HG02763 (cell line): ENCODE results near the gene CASTOR1.

Experiments used
- ATAC-seq: cut with Tn5 transposase; IDR thresholded peaks from one replicate; pipeline ENCODE4 v1.9.1; 2021; ENCODE audit warnings: mild to moderate bottlenecking, moderate library complexity; ENCODE audit not compliant: unreplicated experiment

The CASTOR1 gene

DNA sequence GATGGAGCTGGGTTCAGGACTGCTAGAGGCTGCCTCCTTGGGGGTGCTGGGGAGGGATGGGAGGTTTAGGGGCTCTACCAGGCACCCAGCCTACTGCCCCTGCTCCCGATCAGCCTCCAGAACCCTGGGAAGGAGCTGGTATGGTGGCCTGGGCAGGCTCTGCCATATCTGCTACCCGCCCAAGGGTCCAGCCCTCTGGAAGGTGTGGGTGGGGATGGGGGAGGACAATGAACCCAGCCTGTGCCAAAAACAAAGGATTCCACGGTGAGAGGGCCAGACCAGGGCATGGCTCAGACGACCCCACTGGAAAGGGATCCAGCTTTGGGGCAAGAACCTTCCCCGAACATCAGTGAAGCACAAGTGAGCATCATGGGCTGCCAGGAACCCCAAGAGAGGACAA is 3.0 kb downstream of the CASTOR1 start:
- no peak for ATAC-seq

DNA sequence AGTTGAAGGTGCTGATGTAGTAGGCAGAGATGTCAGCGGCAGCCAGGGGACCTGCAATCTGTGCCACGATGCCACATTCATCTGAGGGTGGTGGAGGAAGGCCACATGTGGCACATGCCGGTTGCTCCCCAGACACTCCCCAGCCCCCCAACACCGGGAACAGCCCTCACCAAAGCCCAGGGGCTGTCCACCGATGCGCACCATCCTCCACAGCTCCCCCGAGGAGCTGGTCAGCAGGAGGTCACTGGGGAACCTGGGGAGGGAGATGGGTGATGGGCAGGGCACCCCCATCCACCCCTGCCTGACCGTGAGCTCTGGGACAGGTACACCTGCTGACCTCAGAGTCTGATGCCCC is 3.5 kb downstream of the CASTOR1 start:
- ATAC-seq, result no peak

DNA sequence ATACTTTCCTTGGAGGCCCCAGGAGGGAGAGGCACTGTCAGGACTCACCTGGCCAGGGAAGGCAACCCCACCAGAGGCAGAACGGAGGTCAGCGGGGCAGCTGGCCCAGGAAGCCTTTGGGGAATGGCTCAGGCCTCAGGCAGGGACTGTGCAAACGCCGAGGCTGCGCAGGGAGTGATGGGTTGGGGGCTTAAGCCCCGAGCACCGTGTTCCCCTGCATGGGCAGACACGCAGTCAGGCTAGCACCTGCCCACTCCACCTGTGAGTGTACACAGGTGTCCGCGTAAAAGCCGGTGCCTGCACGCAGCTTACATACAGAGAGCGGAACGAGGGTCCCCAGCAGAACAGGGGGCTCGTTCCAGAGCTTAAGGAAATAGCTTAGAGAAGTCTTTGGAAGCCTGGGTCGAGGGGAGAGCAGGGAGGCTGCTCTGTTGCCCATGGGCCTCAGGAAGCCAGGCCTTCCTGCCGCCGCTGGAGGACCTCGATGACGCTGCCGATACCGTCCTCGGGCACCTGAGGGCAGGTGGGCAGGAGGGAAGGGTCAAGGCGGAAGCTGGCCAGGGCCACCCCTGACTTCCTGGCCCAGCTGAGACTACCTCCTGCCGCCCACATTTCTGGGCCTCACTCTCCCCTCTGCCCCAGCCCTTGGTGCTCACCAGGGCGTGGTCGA is 4.0 kb downstream of the CASTOR1 start:
- ATAC-seq, result no peak

DNA sequence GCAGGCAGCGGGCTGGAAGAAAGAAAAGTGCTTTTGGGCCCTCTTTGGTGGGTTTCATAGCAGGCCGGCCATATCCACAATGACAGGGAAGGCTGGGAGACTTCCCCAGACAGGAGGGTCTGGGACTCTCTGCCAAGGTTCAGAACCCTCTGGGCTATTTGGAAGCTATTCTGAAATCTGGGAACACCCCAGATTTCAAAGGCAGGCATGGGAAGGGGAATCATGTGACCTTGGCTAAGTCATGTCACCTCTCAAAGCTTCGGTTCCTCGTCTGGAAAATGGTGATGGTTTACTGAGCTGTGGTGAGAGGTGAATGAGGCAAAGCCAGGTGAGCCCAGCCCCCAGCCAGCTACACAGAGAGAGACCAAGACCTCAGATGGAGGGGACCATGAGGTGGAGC is 4.6 kb downstream of the CASTOR1 start:
- no peak for ATAC-seq

DNA sequence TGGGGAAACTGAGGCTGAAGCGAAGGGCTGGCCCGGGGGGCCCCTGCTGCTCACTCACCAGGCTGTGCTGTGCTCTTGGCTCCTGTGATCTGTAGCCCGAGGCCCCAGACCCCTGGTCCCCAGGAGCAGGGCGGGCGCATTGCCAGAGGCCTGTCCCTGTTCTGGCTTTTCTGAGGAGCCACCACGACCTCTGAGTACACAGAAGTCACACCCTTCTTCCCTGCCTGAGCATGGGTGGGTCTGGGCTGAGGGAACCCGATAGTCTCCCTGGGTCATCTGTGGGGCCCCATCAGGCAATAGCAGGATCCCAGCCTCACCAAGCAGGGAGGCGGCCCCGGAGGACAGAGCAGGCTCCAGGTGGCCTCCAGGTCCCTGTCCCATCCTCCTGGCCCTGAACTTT is 5.1 kb downstream of the CASTOR1 start:
- no peak for ATAC-seq

DNA sequence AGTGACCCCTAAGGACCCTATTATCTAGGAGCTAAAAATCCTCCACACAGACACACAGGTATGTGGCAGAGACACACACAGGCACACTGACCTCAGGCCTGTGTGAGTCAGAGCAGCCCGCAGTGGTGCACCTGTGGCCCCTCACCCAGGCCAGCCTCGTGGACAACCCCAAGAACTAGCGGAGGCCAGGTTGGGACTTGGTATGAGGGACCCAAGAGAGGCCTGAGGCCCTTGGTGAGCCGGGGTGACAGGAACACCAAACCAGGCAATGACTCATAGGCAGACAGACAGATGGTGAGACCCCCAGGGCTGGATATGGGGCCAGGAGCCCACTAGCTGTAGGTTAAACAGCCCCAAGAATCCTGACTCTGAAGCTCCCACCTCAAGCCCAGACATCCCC is 6.0 kb downstream of the CASTOR1 start:
- no peak for ATAC-seq

DNA sequence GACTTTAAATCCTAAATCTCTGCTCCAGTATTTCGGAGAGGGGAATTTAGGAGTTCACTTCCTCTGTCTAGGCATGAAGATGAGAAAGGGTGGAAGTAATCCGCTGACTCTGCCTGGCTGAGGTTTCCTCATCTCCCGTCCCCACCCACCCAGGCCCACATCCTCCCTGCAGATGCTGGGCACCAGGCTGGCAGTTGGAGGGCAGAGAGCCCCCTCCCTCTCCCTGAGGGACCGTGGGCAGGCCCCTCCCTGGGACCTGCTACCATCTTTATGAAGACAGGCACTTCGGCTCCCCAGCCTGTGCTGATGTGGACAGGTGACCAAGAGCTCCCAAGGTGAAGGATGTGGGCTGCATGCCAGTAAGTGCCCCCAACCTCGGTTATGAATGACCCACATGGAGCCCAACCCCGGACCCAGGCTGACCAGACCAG is 6.7 kb downstream of the CASTOR1 start:
- ATAC-seq, result no peak

DNA sequence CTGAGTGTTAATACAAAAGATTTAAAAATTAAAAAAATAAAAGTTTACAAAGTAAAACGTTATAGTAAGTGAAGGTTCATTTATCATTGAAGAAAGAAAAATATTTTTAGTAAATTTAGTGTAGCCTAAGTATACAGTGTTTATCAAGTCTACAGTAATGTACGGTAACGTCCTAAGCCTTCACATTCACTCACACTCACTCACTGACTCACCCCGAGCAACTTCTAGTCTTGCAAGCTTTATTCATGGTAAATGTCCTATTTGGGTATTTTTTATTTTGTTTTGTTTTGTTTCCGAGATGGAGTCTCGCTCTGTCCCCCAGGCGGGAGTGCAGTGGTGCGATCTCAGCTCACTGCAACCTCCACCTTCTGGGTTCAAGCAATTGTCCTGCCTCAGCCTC is 8.8 kb downstream of the CASTOR1 start:
- no peak for ATAC-seq

DNA sequence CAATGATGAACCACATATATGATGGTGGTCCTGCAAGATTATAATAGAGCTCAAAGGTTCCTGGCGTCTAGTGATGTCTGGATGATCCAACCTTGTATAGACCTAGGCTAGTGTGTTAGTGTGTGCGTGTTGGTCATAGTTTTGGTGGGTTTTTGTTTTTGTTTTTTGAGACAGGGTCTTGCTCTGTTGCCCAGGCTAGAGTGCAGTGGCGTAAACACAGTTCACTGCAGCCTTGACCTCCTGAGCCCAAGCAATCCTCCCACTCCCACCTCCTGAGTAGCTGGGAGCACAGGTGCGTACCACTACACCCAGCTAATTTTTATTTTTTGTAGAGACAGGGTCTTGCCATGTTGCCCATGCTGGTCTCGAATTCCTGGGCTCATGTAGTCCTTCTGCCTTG is 9.4 kb downstream of the CASTOR1 start:
- ATAC-seq, result no peak

DNA sequence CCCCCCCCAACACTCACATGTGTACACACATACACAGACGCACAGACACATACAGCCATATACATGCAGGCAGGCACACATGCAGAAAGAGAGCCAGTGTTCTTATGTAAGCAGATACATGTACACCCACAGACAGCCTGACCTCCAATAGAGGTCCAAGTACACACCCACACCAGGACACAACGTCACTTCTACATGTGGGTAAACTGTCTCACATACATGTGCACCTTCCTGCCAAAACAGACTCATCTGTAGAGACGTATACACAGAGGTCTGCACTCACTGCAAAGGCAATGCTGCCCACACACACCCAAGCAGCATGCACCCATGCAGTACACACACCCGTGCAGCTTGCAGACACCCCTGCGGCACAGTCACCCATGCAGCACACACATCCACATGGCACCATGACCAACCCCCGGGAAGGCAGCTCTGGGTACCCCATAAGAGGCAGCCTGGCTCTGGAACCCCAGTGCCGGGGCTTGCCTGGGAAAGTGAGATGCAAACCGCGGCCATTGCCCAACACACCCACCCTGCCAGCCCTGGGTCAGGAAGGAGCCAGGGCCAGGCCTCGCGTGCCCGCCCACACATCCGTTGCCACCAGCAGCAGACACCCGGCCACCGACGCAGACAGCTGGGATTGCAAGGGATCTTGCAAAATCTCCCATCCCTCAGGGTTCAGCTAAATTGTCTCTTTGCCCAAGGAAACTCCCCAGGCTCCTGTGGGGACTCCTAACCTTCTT is 10.1 kb downstream of the CASTOR1 start:
- no peak for ATAC-seq

DNA sequence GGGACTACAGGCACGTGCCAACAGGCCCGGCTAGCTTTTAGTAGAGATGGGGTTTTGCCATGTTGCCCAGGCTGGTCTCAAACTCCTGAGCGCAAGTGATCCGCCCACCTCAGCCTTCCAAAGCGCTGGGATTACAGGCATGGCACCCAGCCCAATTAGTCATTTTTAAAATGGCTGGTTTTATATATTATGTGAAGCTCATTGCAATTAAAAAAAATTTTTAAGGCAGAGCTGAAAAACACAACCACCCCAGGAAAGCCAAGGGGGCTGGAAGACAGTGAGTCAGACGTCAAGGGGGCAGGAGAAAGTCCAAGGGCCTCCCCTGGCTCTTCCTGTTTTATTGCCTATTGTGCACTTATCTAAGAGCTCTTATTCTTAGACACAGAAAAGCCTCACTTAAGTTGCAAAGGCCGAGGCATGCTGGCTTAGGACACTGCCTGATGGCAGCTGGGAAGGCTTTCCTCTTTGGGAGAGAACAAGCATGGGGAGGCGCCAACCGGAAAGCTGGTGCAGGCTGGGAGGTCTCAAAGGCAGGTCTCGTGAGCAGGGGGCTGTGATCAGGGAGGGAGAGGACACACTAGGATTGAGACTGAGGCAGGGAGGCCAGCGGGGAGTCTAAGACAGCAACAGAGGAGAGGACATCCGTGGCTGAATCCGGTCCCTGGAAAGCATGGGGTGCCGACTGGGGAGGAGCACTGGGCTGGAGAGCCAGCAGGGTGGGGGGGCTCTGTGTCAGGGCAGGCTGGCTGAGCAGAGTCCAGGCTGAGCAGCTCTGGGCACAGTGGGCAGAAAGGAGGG is 11.6 kb downstream of the CASTOR1 start:
- no peak for ATAC-seq

DNA sequence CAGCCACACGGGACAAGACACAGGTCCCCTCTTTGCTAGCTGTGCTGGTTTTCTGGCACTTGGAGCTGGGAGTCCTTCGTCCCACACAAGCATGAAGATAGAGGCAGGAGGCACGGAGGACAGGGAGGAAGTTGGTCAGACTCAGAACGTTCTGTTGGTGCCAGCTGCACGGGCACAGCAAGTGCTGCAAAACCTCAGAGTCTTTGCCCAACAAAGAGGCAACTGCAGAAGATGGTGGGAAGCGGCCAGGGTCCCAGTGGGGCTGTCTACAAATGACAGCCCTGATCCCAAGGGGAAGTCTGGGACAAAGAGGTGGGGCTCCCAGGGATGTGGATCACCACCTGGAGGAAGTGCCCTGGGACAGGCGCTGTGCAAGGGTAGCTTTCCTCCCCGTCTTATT is 13.3 kb downstream of the CASTOR1 start:
- no peak for ATAC-seq

DNA sequence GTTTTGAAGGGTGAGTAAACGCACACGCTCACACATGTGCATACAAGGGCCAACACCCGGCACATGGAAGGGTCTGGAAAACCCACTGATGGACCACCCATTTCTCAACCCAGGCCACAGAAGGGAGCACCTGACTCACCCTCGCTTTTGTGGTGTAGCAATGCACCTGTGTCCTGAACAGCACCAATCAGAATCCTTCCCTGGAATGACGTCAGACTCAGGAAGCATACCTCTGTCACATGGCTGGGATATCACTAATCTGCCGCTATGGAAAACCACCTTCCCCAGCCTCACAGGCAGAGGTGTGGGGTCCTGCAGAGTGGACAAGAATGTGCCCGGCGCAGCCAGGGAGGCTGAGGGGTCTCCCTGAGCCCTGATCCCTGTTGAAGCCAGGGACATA is 13.7 kb downstream of the CASTOR1 start:
- no peak for ATAC-seq

DNA sequence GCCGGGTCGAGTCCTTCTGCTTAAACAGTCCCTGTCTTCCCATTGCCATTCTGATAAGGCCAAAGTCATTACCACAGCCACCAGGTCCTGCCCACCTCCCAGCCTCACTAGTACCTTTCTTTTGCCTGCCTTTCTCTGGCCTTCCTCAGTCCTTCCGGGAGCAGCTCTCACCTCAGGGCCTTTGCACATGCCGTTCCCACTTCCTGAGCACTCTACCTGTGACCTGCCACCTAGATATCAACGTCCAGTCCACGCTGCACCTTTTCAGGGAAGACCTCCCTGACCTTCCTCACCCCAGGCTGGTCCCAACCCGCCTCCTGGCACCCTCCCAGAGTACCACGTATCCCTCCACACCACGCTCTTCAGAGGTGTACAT is 14.9 kb downstream of the CASTOR1 start:
- ATAC-seq, result no peak

DNA sequence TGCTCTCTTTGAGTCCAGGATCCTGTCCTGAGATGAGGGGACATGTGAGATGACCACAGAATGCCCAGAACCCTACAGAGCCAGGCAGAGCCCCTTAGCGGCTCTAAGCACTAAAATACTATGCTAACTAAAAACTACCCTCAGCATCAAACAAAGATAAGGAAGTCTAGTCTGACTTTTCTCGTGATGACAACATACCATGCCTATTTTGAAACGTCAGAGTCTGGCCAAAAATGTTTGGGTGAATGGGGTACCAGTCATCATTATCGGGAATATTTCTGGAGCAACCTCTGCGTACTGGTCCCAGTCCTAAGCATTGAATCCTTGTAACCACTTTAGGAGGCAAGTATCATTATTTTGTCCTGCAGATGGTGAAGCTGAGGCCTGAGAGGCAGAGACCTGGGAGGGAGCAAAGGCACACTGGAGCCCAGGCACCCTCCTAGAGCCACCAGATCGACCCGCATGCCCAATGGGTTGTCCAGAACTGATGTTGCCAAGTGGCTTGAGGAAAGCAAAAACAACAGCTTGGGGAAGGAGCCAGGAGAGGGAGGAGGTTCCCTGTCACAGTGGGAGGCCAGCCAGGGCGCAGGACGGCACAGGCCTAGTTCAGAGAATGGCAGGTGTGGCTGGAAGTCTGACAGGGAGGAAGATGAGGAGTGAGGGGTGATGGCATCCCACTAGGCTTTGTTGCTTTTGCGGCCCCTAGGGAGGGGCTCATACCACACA is 15.4 kb downstream of the CASTOR1 start:
- no peak for ATAC-seq

DNA sequence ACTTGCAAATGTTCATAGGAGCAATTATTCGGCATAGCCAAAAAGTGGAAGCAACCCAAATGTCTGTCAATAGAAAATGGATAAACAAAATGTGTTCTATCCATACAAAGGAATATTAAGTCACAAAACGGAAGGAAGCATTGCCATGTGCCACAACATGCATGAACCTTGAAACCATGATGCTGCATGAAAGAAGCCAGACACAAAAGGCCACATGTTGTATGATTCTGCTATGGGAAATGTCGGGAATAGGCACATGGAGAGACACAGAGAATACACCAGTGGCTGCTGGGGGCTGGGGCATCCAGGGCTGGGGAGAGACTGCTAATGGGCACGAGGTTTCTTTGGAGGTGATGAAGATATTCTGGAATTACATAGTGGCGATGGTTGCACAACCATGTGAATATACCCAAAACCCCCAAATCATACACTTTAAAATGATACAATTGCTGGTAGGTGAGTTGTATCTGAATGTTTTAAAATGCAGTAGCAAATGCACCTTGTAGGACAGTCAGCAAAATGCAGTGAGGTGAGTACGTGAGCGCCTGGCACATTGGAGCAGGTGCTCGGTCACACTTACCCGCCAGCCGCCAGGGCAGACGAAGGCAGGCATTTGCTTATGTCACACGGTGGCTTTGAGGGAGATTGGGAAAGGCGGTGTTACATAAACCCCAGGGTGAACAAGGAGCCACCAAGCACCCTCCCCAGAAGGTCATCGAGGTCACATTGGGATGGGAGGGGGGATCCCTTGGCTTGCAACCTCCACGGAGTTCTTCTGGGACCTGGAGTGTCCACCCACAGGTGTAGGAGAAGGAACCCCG is 16.3 kb downstream of the CASTOR1 start:
- no peak for ATAC-seq

DNA sequence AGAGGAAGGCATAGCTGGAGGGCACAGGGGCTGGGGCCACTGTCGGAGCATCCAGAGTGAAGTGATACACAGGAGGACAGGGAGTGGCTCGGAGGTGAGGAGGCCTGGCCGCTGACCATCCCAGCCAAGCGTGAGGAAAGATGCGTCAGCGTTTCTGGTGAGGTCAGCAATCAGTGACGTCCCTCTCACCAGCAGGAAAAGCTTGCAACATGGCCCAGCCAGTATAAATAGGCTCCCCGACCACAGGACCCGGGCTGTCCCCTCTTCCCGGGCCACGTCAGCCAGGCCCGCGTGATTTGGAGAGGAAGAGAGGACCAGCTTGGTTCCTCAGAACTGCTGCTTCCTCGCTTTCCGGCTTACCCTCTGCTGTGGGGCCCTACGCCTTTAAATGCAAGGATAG is 18.5 kb downstream of the CASTOR1 start:
- ATAC-seq, result no peak

DNA sequence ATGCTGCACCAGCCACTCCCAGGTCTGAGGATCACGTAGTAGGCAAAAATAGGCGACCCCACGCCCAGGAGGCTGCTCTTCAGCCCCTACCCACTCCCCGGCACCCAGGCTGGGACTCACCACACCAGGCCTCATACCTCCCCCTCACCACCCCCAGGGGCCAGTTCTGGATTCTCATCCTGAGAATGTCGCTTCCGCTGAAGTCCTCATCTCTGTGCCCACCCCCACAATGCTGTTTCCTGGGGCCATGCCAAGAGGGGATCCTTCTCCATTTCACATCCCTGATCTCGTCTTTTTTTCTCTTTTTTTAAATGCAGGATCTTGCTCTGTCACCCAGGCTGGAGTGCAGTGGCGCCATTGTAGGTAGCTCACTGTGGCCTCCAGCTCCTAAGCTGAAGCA is 21.0 kb downstream of the CASTOR1 start:
- no peak for ATAC-seq

DNA sequence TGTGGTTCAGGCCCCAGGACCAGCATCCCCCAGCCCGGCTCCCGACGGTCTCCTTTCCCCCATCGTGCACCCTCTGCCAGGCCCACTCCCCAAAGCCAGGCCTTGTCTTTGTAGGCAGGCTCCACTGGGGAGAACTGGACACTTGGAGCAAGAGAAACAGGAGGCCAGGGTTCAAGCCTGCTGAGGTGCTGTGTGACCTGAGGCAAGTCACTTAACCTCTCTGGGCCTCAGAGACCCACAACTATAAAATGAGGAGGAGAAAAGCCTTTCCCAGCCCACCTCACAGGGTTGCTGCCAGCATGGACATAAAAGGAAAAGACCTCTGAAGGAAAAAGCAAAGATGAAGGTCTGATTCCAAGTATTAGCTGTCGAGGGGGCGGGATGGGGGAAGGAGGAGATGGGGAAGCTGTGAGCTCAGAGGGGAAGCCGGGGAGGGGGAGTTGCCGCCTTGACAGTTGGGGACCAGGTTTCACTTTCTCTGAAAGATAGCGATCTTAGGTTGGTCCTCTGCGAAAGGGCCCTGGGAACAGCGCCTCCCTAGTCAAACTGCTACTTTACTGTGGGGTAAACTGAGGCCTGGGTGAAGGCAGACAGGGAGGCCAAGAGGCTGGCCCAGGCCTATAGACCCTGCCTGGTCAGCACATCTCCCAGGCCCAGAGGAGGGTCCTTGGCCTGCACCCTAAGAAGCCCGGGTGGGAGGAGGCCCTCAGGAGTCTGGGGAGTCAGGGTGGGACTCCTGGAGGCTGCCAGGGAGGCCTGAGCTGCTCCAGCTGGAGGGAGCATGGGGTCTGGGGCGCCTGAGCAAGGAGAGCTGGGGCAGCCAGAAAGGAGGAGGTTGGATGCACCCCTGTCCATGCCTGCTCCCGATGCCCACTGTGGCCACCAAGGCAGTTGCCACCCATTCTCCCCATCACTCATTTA is 21.7 kb downstream of the CASTOR1 start:
- no peak for ATAC-seq
